Erythroblast (primary cell): Measurements from ENCODE around the gene RGS11.

Source experiments
- GATA1 ChIP-seq: IDR thresholded peaks from 2 replicates; pipeline ENCODE4 v1.6.1; 2011; ENCODE audit warnings: low read depth, mild to moderate bottlenecking, control low read depth, low read length, moderate library complexity
- POLR2A ChIP-seq: IDR thresholded peaks from 2 replicates; pipeline ENCODE4 v1.6.1; 2011; ENCODE audit warnings: mild to moderate bottlenecking, low read length

DNA sequence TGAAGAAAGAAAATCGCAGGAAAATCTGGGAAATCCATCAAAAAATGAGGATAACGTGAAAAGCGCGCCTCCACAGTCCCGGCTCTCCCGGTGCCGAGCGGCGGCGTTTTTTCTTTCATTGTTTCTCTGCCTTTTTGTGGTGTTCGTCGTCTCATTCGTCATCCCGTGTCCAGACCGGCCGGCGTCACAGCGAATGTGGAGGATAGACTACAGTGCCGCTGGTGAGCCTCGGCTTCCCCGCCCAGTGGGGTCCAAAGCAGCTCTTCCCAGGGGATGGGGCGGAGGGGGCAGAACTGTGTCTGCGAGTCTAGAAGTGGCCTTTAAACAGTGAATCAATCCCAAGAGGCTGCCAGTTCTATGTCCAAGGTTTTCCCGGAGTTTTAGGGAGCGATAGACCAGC lies 21.3 kb downstream of the RGS11 start:
- TF ChIP-seq POLR2A (no peak), GATA1 (no peak)
